Right cardiac atrium (tissue), 5 donors: ENCODE measurements around the gene CCT5. TPM values are rescaled to one million over a fixed set of nuclear protein-coding genes. Genes with fewer than 3 reads are reported as not detected.
A peak's percentile ranks its signal among the peaks of the same experiment; 100 is the strongest.
"Not testable (repeated sequence)": the region's sequence is repeated elsewhere in the genome, so short reads cannot be mapped to it uniquely, and the experiment has no call there.

Experiments used
- ATAC-seq, 2 donors: fragments of 200-7000 bp; cut with Tn5 transposase; one replicate each; pipeline versions ENCODE4 v1.8.0 to v1.9.1; 2020; ENCODE audit warnings: moderate library complexity in 2 of 2, mild to moderate bottlenecking in 1 of 2
- DNase-seq, 3 donors: peaks; one replicate each; pipeline ENCODE4 v3.0.0-alpha.2; 2020
- H3K27ac ChIP-seq: one replicate; pipeline ENCODE4 v1.5.1; 2013; ENCODE audit warnings: mild to moderate bottlenecking, low read length, control low read depth, moderate library complexity
- H3K27me3 ChIP-seq: one replicate; pipeline ENCODE4 v1.6.1; 2013; ENCODE audit not compliant: control insufficient read depth, insufficient read depth
- H3K4me1 ChIP-seq: one replicate; pipeline ENCODE4 v1.6.1; 2013; ENCODE audit warnings: low read length; ENCODE audit not compliant: control insufficient read depth, insufficient read depth
- H3K4me3 ChIP-seq: one replicate; pipeline ENCODE4 v1.5.1; 2013; ENCODE audit warnings: low read length, control low read depth
- H3K9me3 ChIP-seq: one replicate; pipeline ENCODE4 v1.6.1; 2013; ENCODE audit warnings: low read length; ENCODE audit not compliant: control insufficient read depth
- WGBS: extraction: QIAGEN DNeasy Blood & Tissue Kit; methylation state at CpG from one replicate; pipeline ENCODE4 v1.1.7; 2013; 5-methylcytosine and 5-hydroxymethylcytosine counted together
- intact Hi-C, 4 donors: fragments of 100-400 bp; cut with DNase I; formaldehyde crosslinking; loops; one replicate each; pipeline versions ENCODE4 v1.11.0 to v1.14.0; 2022 to 2023
- polyA plus RNA-seq: library from polyadenylated mRNA; stranded (reverse); fragments of 200-250 nt; gene quantifications from one replicate; pipeline ENCODE4 v1.2.3, GENCODE V29; 2013
- total RNA-seq, 4 donors: library from RNA; stranded (reverse); fragmentation: NEBNext Ultra II Directional; extraction: Animal tissue kit (Norgen Biotek cat#: 25700); gene quantifications; one replicate each; pipeline ENCODE4 v1.2.1, GENCODE V29; 2021
- donor health status: healthy with polysubstance abuse.
- donor health status: DM: no; HTN: yes; CAD: no.
- donor health status: DM: no; HTN: no; CAD: no.
- donor health status: DM: no; HTN: yes; CAD: no; lungs with severe emphysema.
- donor health status: DM: yes; HTN: yes; CAD: no.

The CCT5 gene
- total and polyA plus RNA-seq, 5 donors = 84.0 to 103 (median 98.9) TPM

DNA sequence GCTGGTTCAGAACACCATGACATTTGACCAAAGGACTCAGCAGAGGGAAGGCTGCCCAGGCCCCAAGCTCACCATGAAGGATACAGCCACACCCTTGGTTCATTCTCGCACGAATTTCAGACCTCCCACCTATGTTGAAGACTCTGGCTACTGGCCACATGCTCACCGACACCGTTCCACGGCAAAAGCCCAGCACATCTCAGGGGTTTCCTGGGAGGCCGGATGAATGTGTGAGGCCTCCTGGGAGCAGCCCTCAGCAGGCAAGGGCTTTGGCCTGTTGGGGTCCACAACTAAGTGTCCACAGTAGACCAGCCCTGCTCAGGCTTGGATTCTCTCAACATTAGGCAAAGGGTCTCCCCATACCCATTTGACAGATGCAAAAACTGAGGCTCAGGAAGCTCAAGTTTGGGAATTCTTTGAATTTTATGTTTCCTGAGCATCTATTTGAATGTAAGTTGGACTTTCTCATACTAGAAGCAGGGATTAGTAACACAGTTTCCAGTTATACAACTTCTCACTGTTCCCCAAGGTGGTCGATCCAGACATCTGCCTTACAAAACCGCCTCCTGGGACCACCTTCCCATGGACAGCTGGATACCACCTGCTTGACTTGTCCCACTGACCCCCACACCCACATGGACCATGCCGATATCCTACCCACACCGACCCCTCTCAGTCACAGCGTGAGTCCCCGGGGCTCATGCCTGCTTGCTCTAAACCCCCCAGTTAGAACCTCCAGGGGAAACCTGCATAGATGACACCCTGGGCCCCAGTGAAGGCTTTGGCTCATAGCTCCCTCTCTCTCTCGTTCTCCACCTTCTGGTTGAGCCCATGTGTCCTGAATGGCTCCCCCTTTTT lies 27.9 kb downstream of the CCT5 start:
- ATAC-seq = peak in 1 of 2 donors; percentile 22
- intact Hi-C loops = no loop called here

DNA sequence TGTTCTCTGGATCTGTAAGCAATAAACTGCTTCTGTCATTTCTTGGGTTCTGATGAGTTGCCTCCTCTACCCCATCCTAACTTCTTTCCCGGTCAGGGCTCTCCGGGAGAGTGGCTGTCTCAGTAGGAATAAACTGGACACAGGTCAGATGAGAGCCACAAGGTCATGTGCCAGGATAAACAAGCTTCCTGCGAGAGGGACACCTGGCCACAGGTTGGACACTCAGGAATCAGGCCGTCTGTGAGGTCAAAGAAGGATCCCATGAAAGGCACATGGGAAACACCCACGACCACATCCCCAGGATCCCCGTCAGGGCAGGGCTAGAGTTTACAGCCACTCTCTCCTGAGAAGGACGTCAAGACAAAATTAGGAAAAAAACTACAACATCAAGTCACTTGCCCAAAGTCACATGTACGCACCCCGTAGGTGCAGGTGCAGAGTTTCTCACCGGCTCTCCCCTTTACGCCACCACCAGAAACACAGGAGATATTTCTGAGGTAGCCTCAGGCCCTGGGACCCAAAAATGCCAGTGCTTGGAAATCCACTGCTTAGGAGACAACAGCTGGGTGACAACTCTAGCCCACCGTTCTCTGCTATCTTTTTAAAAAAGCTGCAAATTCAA lies 28.7 kb downstream of the CCT5 start:
- intact Hi-C loops = no loop called here
- Histone ChIP-seq H3K4me1 (no peaks in the 10 kb centered on the region), H3K27me3 (no peaks in the 10 kb centered on the region), H3K9me3 (peaks cover under 1% of the 10 kb centered on the region), H3K27ac (no peak overlapping the region), H3K4me3 (no peak overlapping the region)
- no peak for DNase-seq
- no peak for ATAC-seq
- WGBS = 90% methylated on average over 12 of the region's 12 CpGs

More for the DNA sequence above, 27.9 kb downstream of the CCT5 start:
- DNase-seq = no peak
- 93% methylated on average over 13 of the region's 13 CpGs for WGBS
- no peaks in the 10 kb centered on the region for H3K4me1 ChIP-seq
- no peak overlapping the region for H3K4me3 ChIP-seq
- peaks cover 1% of the 10 kb centered on the region for H3K9me3 ChIP-seq
- no peaks in the 10 kb centered on the region for H3K27me3 ChIP-seq
- H3K27ac ChIP-seq = no peak overlapping the region

- 90% methylated on average over 4 of the region's 4 CpGs for WGBS
- Histone ChIP-seq H3K27me3 (no peaks in the 10 kb centered on the region), H3K9me3 (no peaks in the 10 kb centered on the region), H3K4me3 (no peak overlapping the region), H3K27ac (no peak overlapping the region), H3K4me1 (no peaks in the 10 kb centered on the region)
- intact Hi-C loops = no loop called here
- DNase-seq = no peak
- no peak for ATAC-seq
These were observed 29.2 kb downstream of the CCT5 start for GRCh38 chr5:10279328-10279727.

- ATAC-seq (no peak), DNase-seq (no peak)
- intact Hi-C loops = loop anchor here in 3 of 4 donors (5.0 to 10.0 kb wide), 3 partner anchors 115 to 145 kb away; no protein-coding TSS in a partner anchor
- Histone ChIP-seq H3K27ac (no peak overlapping the region), H3K4me1 (no peaks in the 10 kb centered on the region), H3K4me3 (no peak overlapping the region), H3K9me3 (no peaks in the 10 kb centered on the region), H3K27me3 (no peaks in the 10 kb centered on the region)
- 86% methylated on average over 7 of the region's 7 CpGs for WGBS
These were observed 30.0 kb downstream of the CCT5 start for GRCh38 chr5:10279925-10280720.

GRCh38 chr5:10283927-10284635 lies 34.0 kb downstream of the CCT5 start:
- H3K9me3 ChIP-seq = no peaks in the 10 kb centered on the region
- no peak overlapping the region for H3K27ac ChIP-seq
- WGBS = 24% methylated on average over 17 of the region's 17 CpGs
- intact Hi-C loops = loop anchor here in 3 of 4 donors (5.0 to 10.0 kb wide), 3 partner anchors 111 to 141 kb away; no protein-coding TSS in a partner anchor
- peaks cover 3% of the 10 kb centered on the region for H3K4me1 ChIP-seq
- no peaks in the 10 kb centered on the region for H3K27me3 ChIP-seq
- peak; percentile 92 to 95 for ATAC-seq
- no peak overlapping the region for H3K4me3 ChIP-seq
- DNase-seq = peak; percentile 87 to 93 (median 93)

GRCh38 chr5:10285362-10285761 lies 35.3 kb downstream of the CCT5 start:
- not testable (repeated sequence) for H3K27me3 ChIP-seq, H3K4me3 ChIP-seq, DNase-seq, H3K4me1 ChIP-seq, ATAC-seq, H3K27ac ChIP-seq, H3K9me3 ChIP-seq
- intact Hi-C loops = loop anchor here in 3 of 4 donors (5.0 to 10.0 kb wide), 3 partner anchors 109 to 139 kb away; no protein-coding TSS in a partner anchor
- 93% methylated on average over 8 of the region's 8 CpGs for WGBS

- peaks cover 3% of the 10 kb centered on the region for H3K4me1 ChIP-seq
- DNase-seq (no peak), ATAC-seq (peak in 1 of 2 donors; percentile 9)
- H3K27ac ChIP-seq = no peak overlapping the region
- WGBS = 75% methylated on average over 6 of the region's 6 CpGs
- no peaks in the 10 kb centered on the region for H3K27me3 ChIP-seq
- peaks cover 4% of the 10 kb centered on the region for H3K9me3 ChIP-seq
- intact Hi-C loops = loop anchor here in 3 of 4 donors (5.0 to 10.0 kb wide), 3 partner anchors 108 to 138 kb away; no protein-coding TSS in a partner anchor
- H3K4me3 ChIP-seq = no peak overlapping the region
These were observed 36.2 kb downstream of the CCT5 start for GRCh38 chr5:10286162-10286861.

DNA sequence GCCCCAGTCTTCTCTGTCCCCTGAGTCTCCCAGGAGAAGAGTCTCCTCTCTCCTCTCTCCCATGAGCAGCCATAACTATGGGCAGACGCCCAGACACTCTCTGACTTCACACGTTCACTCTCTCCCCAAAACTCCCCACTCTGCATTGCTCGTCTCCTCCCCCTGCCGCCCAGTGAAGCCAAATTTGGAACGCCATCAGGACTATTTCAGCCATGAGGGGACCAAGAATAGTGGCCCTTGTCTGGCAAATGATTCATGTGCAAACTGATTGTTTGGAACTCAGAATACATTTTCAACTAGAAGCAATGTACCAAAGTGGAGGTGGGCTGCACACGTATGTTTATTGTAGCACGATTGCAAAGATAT lies 36.8 kb downstream of the CCT5 start:
- WGBS = 71% methylated on average over 7 of the region's 7 CpGs
- H3K27me3 ChIP-seq = no peaks in the 10 kb centered on the region
- no peak for ATAC-seq
- no peak overlapping the region for H3K27ac ChIP-seq
- intact Hi-C loops = loop anchor here in 3 of 4 donors (5.0 to 10.0 kb wide), 3 partner anchors 108 to 138 kb away; no protein-coding TSS in a partner anchor
- peaks cover 4% of the 10 kb centered on the region for H3K9me3 ChIP-seq
- H3K4me3 ChIP-seq = no peak overlapping the region
- H3K4me1 ChIP-seq = peaks cover 3% of the 10 kb centered on the region
- no peak for DNase-seq

- peak; percentile 33 to 81 (median 77) for DNase-seq
- Histone ChIP-seq H3K27ac (peak overlapping the region; percentile 79), H3K4me1 (peaks cover 3% of the 10 kb centered on the region), H3K9me3 (peaks cover 6% of the 10 kb centered on the region), H3K27me3 (no peaks in the 10 kb centered on the region), H3K4me3 (no peak overlapping the region)
- intact Hi-C loops = loop anchor here in 3 of 4 donors (5.0 to 10.0 kb wide), 3 partner anchors 106 to 136 kb away; no protein-coding TSS in a partner anchor
- ATAC-seq = peak; percentile 34 to 61
- WGBS = 62% methylated on average over 13 of the region's 13 CpGs
These were observed 38.6 kb downstream of the CCT5 start for GRCh38 chr5:10288592-10289219.
